ENCODE data around the gene GPC3. TPM values are rescaled to one million over a fixed set of nuclear protein-coding genes. Genes with fewer than 3 reads are reported as not detected.

GPC3 gene
- total RNA-seq, 1 donor = not detected

DNA sequence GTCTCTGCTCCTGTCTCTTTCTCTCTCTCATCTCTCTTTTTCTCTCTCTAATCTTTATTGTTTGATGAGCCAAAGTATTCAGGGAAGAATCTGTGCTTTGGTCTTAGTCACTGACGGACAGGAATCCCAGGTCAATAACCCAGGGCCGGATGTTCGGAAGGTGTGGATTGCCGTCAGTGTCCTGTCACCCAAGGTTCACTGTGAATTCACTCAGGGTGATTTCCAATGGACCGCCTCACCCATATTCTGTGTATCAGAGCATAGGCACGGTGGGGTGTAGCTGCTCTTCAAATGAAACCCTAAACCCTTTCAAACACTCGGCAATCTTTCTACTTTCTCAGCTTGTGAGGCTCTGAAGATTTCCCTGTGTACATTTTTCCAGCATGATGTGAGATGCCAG, 425.5 kb downstream of the GPC3 start:
- DNase-seq (ENCODE audit: low read depth) = no peak
- TF ChIP-seq, protein P1, sequence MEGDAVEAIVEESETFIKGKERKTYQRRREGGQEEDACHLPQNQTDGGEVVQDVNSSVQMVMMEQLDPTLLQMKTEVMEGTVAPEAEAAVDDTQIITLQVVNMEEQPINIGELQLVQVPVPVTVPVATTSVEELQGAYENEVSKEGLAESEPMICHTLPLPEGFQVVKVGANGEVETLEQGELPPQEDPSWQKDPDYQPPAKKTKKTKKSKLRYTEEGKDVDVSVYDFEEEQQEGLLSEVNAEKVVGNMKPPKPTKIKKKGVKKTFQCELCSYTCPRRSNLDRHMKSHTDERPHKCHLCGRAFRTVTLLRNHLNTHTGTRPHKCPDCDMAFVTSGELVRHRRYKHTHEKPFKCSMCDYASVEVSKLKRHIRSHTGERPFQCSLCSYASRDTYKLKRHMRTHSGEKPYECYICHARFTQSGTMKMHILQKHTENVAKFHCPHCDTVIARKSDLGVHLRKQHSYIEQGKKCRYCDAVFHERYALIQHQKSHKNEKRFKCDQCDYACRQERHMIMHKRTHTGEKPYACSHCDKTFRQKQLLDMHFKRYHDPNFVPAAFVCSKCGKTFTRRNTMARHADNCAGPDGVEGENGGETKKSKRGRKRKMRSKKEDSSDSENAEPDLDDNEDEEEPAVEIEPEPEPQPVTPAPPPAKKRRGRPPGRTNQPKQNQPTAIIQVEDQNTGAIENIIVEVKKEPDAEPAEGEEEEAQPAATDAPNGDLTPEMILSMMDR (IDR thresholded peaks at IDR 0.05; ENCODE audit: insufficient read depth, low read depth, low read length) = no peak
- no peak overlapping the region for H3K4me3 ChIP-seq (ENCODE audit: low read depth, low read length)

DNA sequence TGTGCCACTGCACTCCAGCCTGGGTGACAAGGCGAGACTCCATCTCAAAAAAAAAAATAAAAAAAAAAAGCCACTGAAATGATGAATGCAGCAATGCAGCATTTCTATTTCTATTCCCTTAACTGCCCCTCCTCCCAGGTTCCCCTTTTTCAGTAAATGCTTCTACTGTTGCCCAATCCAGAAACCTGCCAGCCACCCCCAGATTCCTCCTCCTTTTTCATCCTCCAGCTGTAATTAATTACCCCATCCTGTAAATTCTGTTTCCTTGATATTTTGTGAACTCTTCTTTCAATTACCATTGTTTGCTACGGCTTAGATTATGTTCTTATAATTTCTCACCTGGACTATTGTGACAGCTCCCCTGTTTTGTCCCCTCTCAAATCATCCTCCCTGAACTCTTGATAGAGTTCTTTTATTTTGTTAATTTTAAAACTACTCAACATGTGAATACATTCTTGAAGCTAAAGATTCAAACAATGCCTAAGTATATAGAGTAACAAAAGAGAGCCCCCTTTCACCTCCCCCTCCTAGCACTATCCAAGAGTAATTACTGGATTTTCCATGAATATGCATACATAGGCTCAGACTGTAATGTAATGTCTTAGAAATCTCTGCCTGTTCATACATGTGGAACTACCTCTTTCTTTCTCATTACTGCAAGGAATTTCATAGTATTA, 429.5 kb downstream of the GPC3 start:
- DNase-seq (ENCODE audit: low read depth) = no peak

DNA sequence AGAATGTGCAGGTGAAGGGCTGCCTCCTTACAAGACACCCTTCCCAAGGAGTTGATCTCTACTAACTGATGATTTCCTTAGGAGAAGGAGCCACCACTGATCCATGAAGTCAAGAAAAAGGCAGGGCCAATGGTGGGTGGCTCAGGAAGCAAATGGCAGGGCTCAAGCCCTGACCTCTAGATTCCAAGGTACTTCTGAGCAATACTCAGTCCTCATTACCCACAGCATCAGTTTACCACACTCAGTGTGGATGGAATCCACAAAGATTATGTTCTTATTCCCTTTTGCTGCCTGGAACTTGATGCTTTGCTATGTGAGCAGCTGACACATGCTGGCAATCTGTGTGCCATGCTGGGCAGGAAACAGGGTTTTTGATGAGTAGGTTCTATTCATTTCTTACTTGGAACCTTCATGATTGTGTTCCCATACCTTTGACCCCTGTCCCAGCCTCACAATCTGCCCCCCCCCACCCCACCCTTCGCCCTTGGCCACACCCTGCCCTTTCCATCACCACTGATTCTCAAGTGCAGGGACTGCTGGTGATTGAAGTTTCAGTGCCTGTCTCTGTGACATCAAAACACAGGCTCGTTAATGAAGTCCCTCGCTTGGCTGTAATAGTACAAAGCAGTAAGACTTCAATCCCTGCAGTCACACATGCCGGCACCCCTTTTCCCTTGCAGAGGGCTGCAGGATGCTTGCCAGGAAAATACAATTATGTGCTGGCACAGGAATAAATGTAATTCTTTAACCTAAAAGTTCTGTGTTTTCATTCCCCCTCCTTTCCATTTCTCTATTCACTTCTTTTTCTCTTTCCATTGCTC, 434.5 kb downstream of the GPC3 start:
- DNase-seq (ENCODE audit: low read depth) = no peak
- H3K4me3 ChIP-seq (ENCODE audit: low read depth, low read length) = no peak overlapping the region
- TF ChIP-seq, protein P1 (IDR thresholded peaks at IDR 0.05; ENCODE audit: insufficient read depth, low read depth, low read length) = no peak

More for the DNA sequence above, 429.5 kb downstream of the GPC3 start:
- TF ChIP-seq, protein P1 (IDR thresholded peaks at IDR 0.05; ENCODE audit: insufficient read depth, low read depth, low read length) = no peak
- no peak overlapping the region for H3K4me3 ChIP-seq (ENCODE audit: low read depth, low read length)

DNA sequence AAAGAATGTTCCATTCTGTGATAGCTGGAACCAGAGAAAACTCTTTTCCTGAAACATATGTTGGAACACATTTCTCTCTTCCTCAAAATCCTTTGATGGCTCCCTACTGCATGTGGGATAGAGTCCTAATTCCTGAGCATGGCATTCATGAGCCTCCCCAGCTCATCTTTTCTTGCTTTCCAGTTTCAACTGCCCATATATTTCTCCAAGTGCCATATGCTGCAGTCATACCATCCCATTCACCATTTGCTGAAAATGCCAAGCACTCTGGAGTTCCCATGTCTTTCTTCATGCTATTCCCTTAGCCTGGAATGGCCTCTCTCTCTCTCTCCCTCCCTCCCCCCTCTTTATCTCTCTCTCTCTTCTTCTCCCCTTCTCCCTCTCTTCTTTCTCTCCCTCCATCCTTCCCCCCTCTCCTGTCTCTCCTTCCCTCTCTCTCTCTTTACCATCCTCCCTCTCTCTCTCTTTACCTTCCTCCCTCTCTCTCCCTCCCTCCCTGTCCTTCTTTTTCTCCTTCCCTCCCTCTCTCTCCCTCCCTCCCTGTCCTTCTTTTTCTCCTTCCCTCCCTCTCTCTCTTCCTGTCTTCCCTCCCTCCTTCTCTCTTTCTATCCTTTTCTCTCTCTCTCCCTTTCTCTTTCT, 436.0 kb downstream of the GPC3 start:
- DNase-seq (ENCODE audit: low read depth) = no peak
- H3K4me3 ChIP-seq (ENCODE audit: low read depth, low read length) = no peak overlapping the region
- TF ChIP-seq, protein P1 (IDR thresholded peaks at IDR 0.05; ENCODE audit: insufficient read depth, low read depth, low read length) = no peak

DNA sequence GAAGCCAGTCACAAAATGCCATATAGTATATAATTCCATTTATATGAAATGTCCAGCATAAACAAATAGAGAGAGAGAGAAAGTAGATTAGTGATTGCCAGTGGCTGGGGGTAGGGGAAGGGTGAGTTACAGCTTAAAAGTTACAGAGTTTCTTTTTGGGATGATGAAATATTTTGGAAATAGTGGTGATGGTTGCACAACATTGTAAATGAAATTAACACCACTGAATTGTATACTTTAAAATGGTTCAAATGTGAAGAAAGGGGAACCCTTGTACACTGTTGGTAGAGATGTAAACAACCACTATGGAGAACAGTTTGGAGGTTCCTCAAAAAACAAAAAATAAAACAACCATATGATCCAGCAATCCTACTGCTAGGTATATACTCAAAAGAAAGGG, 439.0 kb downstream of the GPC3 start:
- no peak for DNase-seq (ENCODE audit: low read depth)
- TF ChIP-seq, protein P1 (IDR thresholded peaks at IDR 0.05; ENCODE audit: insufficient read depth, low read depth, low read length) = no peak
- no peak overlapping the region for H3K4me3 ChIP-seq (ENCODE audit: low read depth, low read length)

DNA sequence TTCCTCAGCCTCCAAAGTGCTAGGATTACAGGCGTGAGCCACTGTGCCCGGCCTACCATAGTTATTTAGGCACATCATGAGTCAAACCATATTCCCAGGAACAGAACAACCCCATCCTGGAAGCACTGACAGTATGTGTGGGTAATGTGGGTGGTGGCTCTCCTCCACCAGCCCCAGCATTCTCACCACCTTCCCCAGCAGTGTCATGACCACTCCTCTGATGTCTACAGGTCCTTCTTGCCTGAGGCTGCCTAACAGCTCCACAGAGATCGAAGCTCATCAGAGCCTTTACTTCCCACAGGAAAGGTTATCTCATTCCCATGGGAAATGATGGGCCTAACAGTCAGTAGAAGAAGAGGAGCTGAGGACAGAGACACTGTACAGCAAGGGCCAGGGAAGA, 440.6 kb downstream of the GPC3 start:
- no peak for DNase-seq (ENCODE audit: low read depth)
- TF ChIP-seq, protein P1 (IDR thresholded peaks at IDR 0.05; ENCODE audit: insufficient read depth, low read depth, low read length) = no peak

More for the DNA sequence above, 440.6 kb downstream of the GPC3 start:
- H3K4me3 ChIP-seq (ENCODE audit: low read depth, low read length) = no peak overlapping the region
